HEK293 (cell line): ENCODE data around the gene COL18A1.

ENCODE experiments used
- CTCF ChIA-PET: fragments of 350-600 bp; formaldehyde crosslinking; extraction: SDS; loops from one replicate; lab custom pipeline; 2021; ENCODE audit warnings: antibody characterized with exemption; lab: Yijun Ruan, JAX
- POLR2A ChIA-PET: fragments of 300-600 bp; formaldehyde crosslinking; extraction: SDS; loops from one replicate; lab custom pipeline; 2020; ENCODE audit warnings: antibody characterized with exemption, inconsistent platforms; lab: Yijun Ruan, JAX
- H3K27ac ChIP-seq: fragments of 200-500 bp; sonication (Bioruptor generic); 2 replicates; pipeline ENCODE4 v1.5.1; 2014; ENCODE audit warnings: low read depth, low read length, control low read depth, inconsistent platforms; ENCODE audit errors: extremely low read depth
- H3K36me3 ChIP-seq, 2 experiments: fragments of 200-500 bp in 1 of 2; sonication (Bioruptor generic) in 1 of 2; 1 replicate in 1 of 2; 2 replicates in 1 of 2; pipeline ENCODE4 v1.5.1; 2014 to 2017; ENCODE audit warnings: inconsistent platforms in 2 of 2, low read length in 2 of 2; ENCODE audit not compliant: control insufficient read depth in 2 of 2, insufficient read depth in 1 of 2
- H3K4me1 ChIP-seq: fragments of 200-500 bp; sonication (Bioruptor generic); 2 replicates; pipeline ENCODE4 v1.5.1; 2014; ENCODE audit warnings: mild to moderate bottlenecking, low read length, inconsistent platforms; ENCODE audit not compliant: control insufficient read depth, insufficient read depth
- H3K4me3 ChIP-seq: 2 replicates; pipeline ENCODE4 v1.5.1; 2011; ENCODE audit warnings: low read depth, mild to moderate bottlenecking, control low read depth, low read length, moderate library complexity
- H3K9me3 ChIP-seq: fragments of 200-500 bp; sonication (Bioruptor generic); 2 replicates; pipeline ENCODE4 v1.5.1; 2014; ENCODE audit warnings: low read depth, low read length, inconsistent platforms; ENCODE audit not compliant: control insufficient read depth, insufficient read depth
- GLI2 ChIP-seq: fragments of 450-650 bp; formaldehyde crosslinking; IDR thresholded peaks from 2 replicates; pipeline ENCODE4; 2017; ENCODE audit warnings: missing biosample characterization, missing genetic modification characterization, low read depth, borderline replicate concordance
- HOXC10 ChIP-seq: sonication (generic); formaldehyde crosslinking; IDR thresholded peaks from 2 replicates; pipeline ENCODE4 v1.8.1; 2023; ENCODE audit warnings: mild to moderate bottlenecking, missing genetic modification reagents
- KLF8 ChIP-seq: fragments of 450-650 bp; formaldehyde crosslinking; IDR thresholded peaks from 2 replicates; pipeline ENCODE4 v1.5.1; 2016; ENCODE audit warnings: missing biosample characterization, missing genetic modification characterization
- OSR2 ChIP-seq: fragments of 450-650 bp; formaldehyde crosslinking; IDR thresholded peaks from 2 replicates; pipeline ENCODE4 v1.5.1; 2016; ENCODE audit warnings: missing biosample characterization, missing genetic modification characterization
- PRDM6 ChIP-seq: fragments of 450-650 bp; formaldehyde crosslinking; IDR thresholded peaks from 2 replicates; pipeline ENCODE4 v1.5.1; 2017; ENCODE audit warnings: missing biosample characterization, missing genetic modification characterization
- REPIN1 ChIP-seq: fragments of 450-650 bp; formaldehyde crosslinking; IDR thresholded peaks from 2 replicates; pipeline ENCODE4 v1.5.1; 2017; ENCODE audit warnings: missing biosample characterization, missing genetic modification characterization, low read depth
- ZBTB48 ChIP-seq: fragments of 450-650 bp; formaldehyde crosslinking; IDR thresholded peaks from 2 replicates; pipeline ENCODE4 v1.5.1; 2016; ENCODE audit warnings: missing biosample characterization, missing genetic modification characterization
- ZFHX2 ChIP-seq: fragments of 450-650 bp; formaldehyde crosslinking; conservative IDR thresholded peaks from 2 replicates; pipeline ENCODE4 v1.5.1; 2016; ENCODE audit warnings: missing biosample characterization, missing genetic modification characterization
- ZNF112 ChIP-seq: fragments of 450-650 bp; formaldehyde crosslinking; IDR thresholded peaks from 2 replicates; pipeline ENCODE4 v1.5.0; 2017; ENCODE audit warnings: missing biosample characterization, missing genetic modification characterization
- ZNF175 ChIP-seq: fragments of 450-650 bp; formaldehyde crosslinking; IDR thresholded peaks from 2 replicates; pipeline ENCODE4 v1.5.1; 2016; ENCODE audit warnings: missing biosample characterization, missing genetic modification characterization
- ZNF324 ChIP-seq: fragments of 450-650 bp; formaldehyde crosslinking; IDR thresholded peaks from 2 replicates; pipeline ENCODE4 v1.5.1; 2016; ENCODE audit warnings: missing biosample characterization, missing genetic modification characterization
- ZNF350 ChIP-seq: fragments of 450-650 bp; formaldehyde crosslinking; IDR thresholded peaks from 2 replicates; pipeline ENCODE4 v1.5.0; 2017; ENCODE audit warnings: missing biosample characterization, mild to moderate bottlenecking, missing genetic modification characterization
- ZNF548 ChIP-seq: fragments of 450-650 bp; formaldehyde crosslinking; IDR thresholded peaks from 2 replicates; pipeline ENCODE4 v1.5.1; 2016; ENCODE audit warnings: missing biosample characterization, missing genetic modification characterization
- ZNF626 ChIP-seq: fragments of 450-650 bp; sonication (Bioruptor Pico); formaldehyde crosslinking; IDR thresholded peaks from 2 replicates; pipeline ENCODE4 v1.5.1; 2018; ENCODE audit warnings: missing biosample characterization, missing genetic modification characterization, inconsistent platforms
- ZNF701 ChIP-seq: fragments of 450-650 bp; formaldehyde crosslinking; IDR thresholded peaks from 2 replicates; pipeline ENCODE4 v1.5.1; 2016; ENCODE audit warnings: missing biosample characterization, missing genetic modification characterization
- ZSCAN23 ChIP-seq: fragments of 450-650 bp; formaldehyde crosslinking; IDR thresholded peaks from 2 replicates; pipeline ENCODE4 v1.5.1; 2016; ENCODE audit warnings: missing biosample characterization, missing genetic modification characterization
- ZXDB ChIP-seq: fragments of 450-650 bp; formaldehyde crosslinking; IDR thresholded peaks from 2 replicates; pipeline ENCODE4 v1.5.1; 2016; ENCODE audit warnings: missing biosample characterization, missing genetic modification characterization
- TF ChIP-seq, protein P1 (sequence below): fragments of 450-650 bp; formaldehyde crosslinking; optimal IDR thresholded peaks from 2 replicates; pipeline ENCODE3; 2016; ENCODE audit warnings: missing biosample characterization, mild to moderate bottlenecking, missing genetic modification characterization
- TF ChIP-seq, protein P2 (sequence below): fragments of 450-650 bp; formaldehyde crosslinking; conservative IDR thresholded peaks from 2 replicates; pipeline ENCODE4 v1.5.1; 2016; ENCODE audit warnings: low read depth, missing biosample characterization, missing genetic modification characterization
- TF ChIP-seq, protein P3 (sequence below): fragments of 450-650 bp; formaldehyde crosslinking; IDR thresholded peaks from 2 replicates; pipeline ENCODE4 v1.5.1; 2016; ENCODE audit warnings: missing biosample characterization, missing genetic modification characterization

Gene COL18A1

GRCh38 chr21:45454060-45454925 is 49.3 kb downstream of the COL18A1 start:
- CTCF ChIA-PET = interaction anchor here (0.8 kb wide), 1 partner anchor 316 kb away, joined by 3 read pairs; no protein-coding TSS in a partner anchor
- H3K36me3 ChIP-seq = peaks cover 0 to 6% of the 10 kb centered on the region in 2 experiments; a peak in 1 of 3 replicates
- POLR2A ChIA-PET = no interaction called here
- TF ChIP-seq ZNF350 (tag by site-specific recombination) = no peak
- TF ChIP-seq ZNF324 (tag by site-specific recombination) = no peak
- no peak for TF ChIP-seq PRDM6 (tag by site-specific recombination)
- no peak for TF ChIP-seq GLI2 (tag by site-specific recombination)
- TF ChIP-seq ZNF701 (tag by site-specific recombination) = no peak
- TF ChIP-seq ZFHX2 (tag by site-specific recombination) = no peak
- TF ChIP-seq, protein P1, sequence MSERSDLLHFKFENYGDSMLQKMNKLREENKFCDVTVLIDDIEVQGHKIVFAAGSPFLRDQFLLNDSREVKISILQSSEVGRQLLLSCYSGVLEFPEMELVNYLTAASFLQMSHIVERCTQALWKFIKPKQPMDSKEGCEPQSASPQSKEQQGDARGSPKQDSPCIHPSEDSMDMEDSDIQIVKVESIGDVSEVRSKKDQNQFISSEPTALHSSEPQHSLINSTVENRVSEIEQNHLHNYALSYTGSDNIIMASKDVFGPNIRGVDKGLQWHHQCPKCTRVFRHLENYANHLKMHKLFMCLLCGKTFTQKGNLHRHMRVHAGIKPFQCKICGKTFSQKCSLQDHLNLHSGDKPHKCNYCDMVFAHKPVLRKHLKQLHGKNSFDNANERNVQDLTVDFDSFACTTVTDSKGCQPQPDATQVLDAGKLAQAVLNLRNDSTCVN (tag by site-specific recombination) = no peak
- no peak for TF ChIP-seq HOXC10 (CRISPR knock-in tag)
- TF ChIP-seq ZNF112 (tag by site-specific recombination) = no peak
- TF ChIP-seq ZNF175 (tag by site-specific recombination) = no peak
- TF ChIP-seq KLF8 = no peak
- no peak for TF ChIP-seq ZBTB48 (tag by site-specific recombination)
- TF ChIP-seq ZNF548 = no peak
- no peak for TF ChIP-seq ZXDB (tag by site-specific recombination)
- no peak for TF ChIP-seq ZNF626 (tag by site-specific recombination)
- no peak for TF ChIP-seq OSR2 (tag by site-specific recombination)
- TF ChIP-seq, protein P2, sequence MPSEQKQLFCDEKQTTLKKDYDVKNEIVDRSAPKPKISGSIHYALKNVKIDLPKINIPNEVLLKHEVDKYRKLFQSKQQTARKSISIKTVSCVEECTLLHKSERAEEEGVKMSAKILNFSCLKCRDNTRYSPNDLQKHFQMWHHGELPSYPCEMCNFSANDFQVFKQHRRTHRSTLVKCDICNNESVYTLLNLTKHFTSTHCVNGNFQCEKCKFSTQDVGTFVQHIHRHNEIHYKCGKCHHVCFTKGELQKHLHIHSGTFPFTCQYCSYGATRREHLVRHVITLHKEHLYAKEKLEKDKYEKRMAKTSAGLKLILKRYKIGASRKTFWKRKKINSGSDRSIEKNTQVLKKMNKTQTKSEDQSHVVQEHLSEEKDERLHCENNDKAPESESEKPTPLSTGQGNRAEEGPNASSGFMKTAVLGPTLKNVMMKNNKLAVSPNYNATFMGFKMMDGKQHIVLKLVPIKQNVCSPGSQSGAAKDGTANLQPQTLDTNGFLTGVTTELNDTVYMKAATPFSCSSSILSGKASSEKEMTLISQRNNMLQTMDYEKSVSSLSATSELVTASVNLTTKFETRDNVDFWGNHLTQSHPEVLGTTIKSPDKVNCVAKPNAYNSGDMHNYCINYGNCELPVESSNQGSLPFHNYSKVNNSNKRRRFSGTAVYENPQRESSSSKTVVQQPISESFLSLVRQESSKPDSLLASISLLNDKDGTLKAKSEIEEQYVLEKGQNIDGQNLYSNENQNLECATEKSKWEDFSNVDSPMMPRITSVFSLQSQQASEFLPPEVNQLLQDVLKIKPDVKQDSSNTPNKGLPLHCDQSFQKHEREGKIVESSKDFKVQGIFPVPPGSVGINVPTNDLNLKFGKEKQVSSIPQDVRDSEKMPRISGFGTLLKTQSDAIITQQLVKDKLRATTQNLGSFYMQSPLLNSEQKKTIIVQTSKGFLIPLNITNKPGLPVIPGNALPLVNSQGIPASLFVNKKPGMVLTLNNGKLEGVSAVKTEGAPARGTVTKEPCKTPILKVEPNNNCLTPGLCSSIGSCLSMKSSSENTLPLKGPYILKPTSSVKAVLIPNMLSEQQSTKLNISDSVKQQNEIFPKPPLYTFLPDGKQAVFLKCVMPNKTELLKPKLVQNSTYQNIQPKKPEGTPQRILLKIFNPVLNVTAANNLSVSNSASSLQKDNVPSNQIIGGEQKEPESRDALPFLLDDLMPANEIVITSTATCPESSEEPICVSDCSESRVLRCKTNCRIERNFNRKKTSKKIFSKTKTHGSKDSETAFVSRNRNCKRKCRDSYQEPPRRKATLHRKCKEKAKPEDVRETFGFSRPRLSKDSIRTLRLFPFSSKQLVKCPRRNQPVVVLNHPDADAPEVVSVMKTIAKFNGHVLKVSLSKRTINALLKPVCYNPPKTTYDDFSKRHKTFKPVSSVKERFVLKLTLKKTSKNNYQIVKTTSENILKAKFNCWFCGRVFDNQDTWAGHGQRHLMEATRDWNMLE (tag by site-specific recombination) = no peak
- TF ChIP-seq ZSCAN23 (tag by site-specific recombination) = no peak
- TF ChIP-seq, protein P3, sequence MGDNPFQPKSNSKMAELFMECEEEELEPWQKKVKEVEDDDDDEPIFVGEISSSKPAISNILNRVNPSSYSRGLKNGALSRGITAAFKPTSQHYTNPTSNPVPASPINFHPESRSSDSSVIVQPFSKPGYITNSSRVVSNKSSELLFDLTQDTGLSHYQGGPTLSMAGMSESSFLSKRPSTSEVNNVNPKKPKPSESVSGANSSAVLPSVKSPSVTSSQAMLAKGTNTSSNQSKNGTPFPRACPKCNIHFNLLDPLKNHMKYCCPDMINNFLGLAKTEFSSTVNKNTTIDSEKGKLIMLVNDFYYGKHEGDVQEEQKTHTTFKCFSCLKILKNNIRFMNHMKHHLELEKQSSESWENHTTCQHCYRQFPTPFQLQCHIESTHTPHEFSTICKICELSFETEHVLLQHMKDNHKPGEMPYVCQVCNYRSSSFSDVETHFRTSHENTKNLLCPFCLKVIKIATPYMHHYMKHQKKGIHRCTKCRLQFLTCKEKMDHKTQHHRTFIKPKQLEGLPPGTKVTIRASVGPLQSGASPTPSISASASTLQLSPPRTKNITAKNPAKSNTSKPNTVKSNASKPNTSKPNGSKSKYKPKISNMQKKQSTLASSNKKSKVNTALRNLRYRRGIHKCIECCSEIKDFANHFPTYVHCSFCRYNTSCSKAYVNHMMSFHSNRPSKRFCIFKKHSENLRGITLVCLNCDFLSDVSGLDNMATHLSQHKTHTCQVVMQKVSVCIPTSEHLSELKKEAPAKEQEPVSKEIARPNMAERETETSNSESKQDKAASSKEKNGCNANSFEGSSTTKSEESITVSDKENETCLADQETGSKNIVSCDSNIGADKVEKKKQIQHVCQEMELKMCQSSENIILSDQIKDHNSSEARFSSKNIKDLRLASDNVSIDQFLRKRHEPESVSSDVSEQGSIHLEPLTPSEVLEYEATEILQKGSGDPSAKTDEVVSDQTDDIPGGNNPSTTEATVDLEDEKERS = no peak
- TF ChIP-seq REPIN1 = no peak
- TF ChIP-seq, all 188 proteins: peak for 0
- Histone ChIP-seq H3K4me3 (no peak overlapping the region), H3K27ac (no peak overlapping the region), H3K9me3 (no peaks in the 10 kb centered on the region), H3K4me1 (no peaks in the 10 kb centered on the region)
